DND-41 (cell line): Measurements from ENCODE around the gene RPA4.
"Not testable (repeated sequence)": the region's sequence is repeated elsewhere in the genome, so short reads cannot be mapped to it uniquely, and the experiment has no call there.

Experiments
- ATAC-seq: fragments of 200-7000 bp; cut with Tn5 transposase; 3 replicates; pipeline ENCODE4 v1.9.1; 2021; ENCODE audit warnings: low read depth; ENCODE audit not compliant: insufficient read depth
- DNase-seq: peaks from one replicate; pipeline ENCODE4 v3.0.0-alpha.2; 2020
- H2AFZ ChIP-seq: 2 replicates; pipeline ENCODE4 v1.6.0; 2012; ENCODE audit warnings: low read depth, low read length
- H3K27ac ChIP-seq: 2 replicates; pipeline ENCODE4 v1.5.1; 2012; ENCODE audit warnings: low read length, inconsistent platforms
- H3K27me3 ChIP-seq: fragments of 200-600 bp; sonication (generic); 2 replicates; pipeline ENCODE4 v1.6.0; 2012; ENCODE audit warnings: low read length, mild to moderate bottlenecking, inconsistent platforms; ENCODE audit not compliant: insufficient read depth, poor library complexity
- H3K36me3 ChIP-seq: 2 replicates; pipeline ENCODE4 v1.5.1; 2012; ENCODE audit warnings: low read length, inconsistent platforms; ENCODE audit not compliant: insufficient read depth
- H3K4me1 ChIP-seq: 2 replicates; pipeline ENCODE4 v1.5.1; 2012; ENCODE audit warnings: mild to moderate bottlenecking, low read length; ENCODE audit not compliant: insufficient read depth
- H3K4me2 ChIP-seq: 2 replicates; pipeline ENCODE4 v1.6.0; 2012; ENCODE audit warnings: mild to moderate bottlenecking, moderate library complexity, low read length, inconsistent platforms; ENCODE audit not compliant: insufficient read depth
- H3K4me3 ChIP-seq, 2 experiments: fragments of 200-600 bp in 1 of 2; shearing (Covaris generic) in 1 of 2; 2 replicates each; pipeline ENCODE4 v1.5.1; 2012 to 2016; ENCODE audit warnings: inconsistent platforms in 2 of 2, low read length in 2 of 2, mild to moderate bottlenecking in 2 of 2, low read depth in 1 of 2, moderate library complexity in 1 of 2
- H3K79me2 ChIP-seq: 2 replicates; pipeline ENCODE4 v1.6.0; 2012; ENCODE audit warnings: low read length, inconsistent platforms; ENCODE audit not compliant: insufficient read depth
- H3K9ac ChIP-seq: 2 replicates; pipeline ENCODE4 v1.6.0; 2012; ENCODE audit warnings: low read depth, mild to moderate bottlenecking, inconsistent platforms, low read length, moderate library complexity
- H3K9me3 ChIP-seq: 2 replicates; pipeline ENCODE4 v1.5.1; 2012; ENCODE audit warnings: low read length, moderate library complexity, mild to moderate bottlenecking, inconsistent platforms; ENCODE audit not compliant: insufficient read depth, severe bottlenecking
- H4K20me1 ChIP-seq: 2 replicates; pipeline ENCODE4 v1.6.0; 2012; ENCODE audit warnings: low read length; ENCODE audit not compliant: insufficient read depth
- EZH2 ChIP-seq: IDR thresholded peaks from 3 replicates; pipeline ENCODE4 v1.6.1; 2012; ENCODE audit warnings: borderline replicate concordance, low read depth, mild to moderate bottlenecking, moderate library complexity, low read length, inconsistent platforms; ENCODE audit not compliant: severe bottlenecking
- TF ChIP-seq, protein P1 (sequence below): IDR thresholded peaks from 2 replicates; pipeline ENCODE4 v1.5.1; 2012; ENCODE audit warnings: borderline replicate concordance, low read length, moderate library complexity, mild to moderate bottlenecking; ENCODE audit not compliant: poor library complexity, severe bottlenecking; ENCODE audit errors: extremely low read depth

The RPA4 gene

DNA sequence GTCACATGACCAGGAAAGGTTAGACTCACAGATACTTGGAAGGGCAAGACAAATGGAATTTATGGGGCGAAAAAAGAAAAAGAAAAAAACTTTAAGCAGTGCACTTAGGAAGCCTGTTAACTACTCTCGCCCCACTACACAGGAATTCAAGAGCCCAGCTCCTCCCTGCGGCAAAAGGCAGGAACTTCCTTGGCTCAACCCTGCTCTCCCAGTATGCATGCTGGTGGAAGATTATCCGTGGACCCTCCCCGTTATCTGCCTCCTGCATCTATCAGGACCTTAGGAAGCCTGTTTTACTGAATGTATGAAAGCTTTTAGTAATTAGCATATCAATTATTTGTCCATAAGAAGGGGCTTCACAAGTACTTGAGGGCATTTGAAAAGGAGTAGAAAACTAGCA lies 40.1 kb upstream of the RPA4 start:
- DNase-seq (no peak), ATAC-seq (no peak)
- H3K4me3 ChIP-seq = no peak overlapping the region
- H3K9me3 ChIP-seq = no peaks in the 10 kb centered on the region
- no peak overlapping the region for H3K4me2 ChIP-seq
- no peak for TF ChIP-seq EZH2
- TF ChIP-seq, protein P1, sequence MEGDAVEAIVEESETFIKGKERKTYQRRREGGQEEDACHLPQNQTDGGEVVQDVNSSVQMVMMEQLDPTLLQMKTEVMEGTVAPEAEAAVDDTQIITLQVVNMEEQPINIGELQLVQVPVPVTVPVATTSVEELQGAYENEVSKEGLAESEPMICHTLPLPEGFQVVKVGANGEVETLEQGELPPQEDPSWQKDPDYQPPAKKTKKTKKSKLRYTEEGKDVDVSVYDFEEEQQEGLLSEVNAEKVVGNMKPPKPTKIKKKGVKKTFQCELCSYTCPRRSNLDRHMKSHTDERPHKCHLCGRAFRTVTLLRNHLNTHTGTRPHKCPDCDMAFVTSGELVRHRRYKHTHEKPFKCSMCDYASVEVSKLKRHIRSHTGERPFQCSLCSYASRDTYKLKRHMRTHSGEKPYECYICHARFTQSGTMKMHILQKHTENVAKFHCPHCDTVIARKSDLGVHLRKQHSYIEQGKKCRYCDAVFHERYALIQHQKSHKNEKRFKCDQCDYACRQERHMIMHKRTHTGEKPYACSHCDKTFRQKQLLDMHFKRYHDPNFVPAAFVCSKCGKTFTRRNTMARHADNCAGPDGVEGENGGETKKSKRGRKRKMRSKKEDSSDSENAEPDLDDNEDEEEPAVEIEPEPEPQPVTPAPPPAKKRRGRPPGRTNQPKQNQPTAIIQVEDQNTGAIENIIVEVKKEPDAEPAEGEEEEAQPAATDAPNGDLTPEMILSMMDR = no peak
- H3K9ac ChIP-seq = no peak overlapping the region
- no peak overlapping the region for H3K27ac ChIP-seq
- no peaks in the 10 kb centered on the region for H3K4me1 ChIP-seq
- no peaks in the 10 kb centered on the region for H4K20me1 ChIP-seq
- no peaks in the 10 kb centered on the region for H3K79me2 ChIP-seq
- no peaks in the 10 kb centered on the region for H3K27me3 ChIP-seq
- H2AFZ ChIP-seq = no peak overlapping the region
- H3K36me3 ChIP-seq = no peaks in the 10 kb centered on the region

DNA sequence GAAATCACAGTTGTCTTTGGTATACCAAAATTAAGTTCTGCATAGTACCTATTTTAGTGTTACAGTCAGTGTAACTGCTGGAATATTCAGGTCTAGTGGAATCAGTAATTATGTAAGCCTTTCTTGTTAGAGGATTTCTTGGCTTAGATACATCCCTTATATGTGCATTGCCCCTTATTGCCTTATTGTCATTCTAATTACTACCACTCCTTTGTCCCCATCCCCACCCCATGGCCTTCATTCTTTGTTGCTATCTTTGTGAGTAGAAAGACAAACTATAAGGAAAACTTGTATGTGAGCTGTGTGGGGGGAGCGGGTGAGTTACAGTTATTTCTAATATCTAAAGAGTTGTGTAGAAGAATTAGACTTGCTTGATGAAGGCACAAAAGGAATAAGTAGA lies 36.9 kb upstream of the RPA4 start:
- Histone ChIP-seq H3K9ac (no peak overlapping the region), H3K4me3 (no peak overlapping the region), H3K27ac (no peak overlapping the region), H2AFZ (no peak overlapping the region), H3K4me2 (no peak overlapping the region), H3K4me1 (no peaks in the 10 kb centered on the region), H4K20me1 (no peaks in the 10 kb centered on the region), H3K9me3 (no peaks in the 10 kb centered on the region), H3K27me3 (no peaks in the 10 kb centered on the region), H3K36me3 (no peaks in the 10 kb centered on the region), H3K79me2 (no peaks in the 10 kb centered on the region)
- no peak for ATAC-seq
- no peak for DNase-seq
- no peak for TF ChIP-seq EZH2
- TF ChIP-seq, protein P1 = no peak

DNA sequence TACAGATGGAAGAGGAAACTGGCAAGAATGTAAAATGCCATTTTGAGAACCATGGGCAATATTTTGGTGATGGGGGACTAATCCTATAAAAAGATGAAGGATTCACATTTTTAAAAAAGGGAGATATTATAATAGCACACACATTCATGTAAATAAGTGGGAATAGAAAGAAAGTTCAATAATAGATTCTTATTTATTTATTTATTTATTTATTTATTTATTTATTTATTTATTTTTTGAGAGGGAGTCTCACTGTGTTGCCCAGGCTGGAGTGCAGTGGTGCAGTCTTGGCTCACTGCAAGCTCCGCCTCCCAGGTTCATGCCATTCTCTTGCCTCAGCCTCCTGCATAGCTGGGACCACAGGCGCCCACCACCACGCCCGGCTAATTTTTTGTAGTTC lies 24.3 kb upstream of the RPA4 start:
- H3K27ac ChIP-seq, H3K4me3 ChIP-seq, H3K79me2 ChIP-seq, DNase-seq, H3K4me1 ChIP-seq, ATAC-seq, H3K27me3 ChIP-seq, H2AFZ ChIP-seq, H4K20me1 ChIP-seq, H3K9ac ChIP-seq, H3K4me2 ChIP-seq, H3K9me3 ChIP-seq, H3K36me3 ChIP-seq: not testable (repeated sequence)

DNA sequence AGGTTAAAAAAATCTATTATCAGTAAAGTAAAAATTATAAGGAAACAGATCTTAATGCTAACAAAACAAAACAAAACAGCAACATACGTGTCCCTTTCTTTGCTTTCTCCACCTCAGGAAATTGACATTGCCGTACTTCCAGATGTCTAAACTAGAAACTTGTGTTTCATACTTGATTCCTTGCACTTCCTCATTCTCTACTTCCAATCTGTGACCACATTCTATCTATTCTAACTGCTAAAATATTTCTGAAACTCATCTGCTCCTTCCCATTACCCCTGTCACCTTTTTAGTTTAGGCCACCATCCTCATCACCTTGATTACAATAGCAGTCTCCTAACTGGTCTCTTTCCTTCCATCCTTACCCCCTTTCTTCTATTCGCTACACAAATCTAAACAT lies 22.5 kb upstream of the RPA4 start:
- no peak overlapping the region for H2AFZ ChIP-seq
- H4K20me1 ChIP-seq = no peaks in the 10 kb centered on the region
- no peaks in the 10 kb centered on the region for H3K27me3 ChIP-seq
- no peak overlapping the region for H3K4me2 ChIP-seq
- no peaks in the 10 kb centered on the region for H3K36me3 ChIP-seq
- no peak overlapping the region for H3K27ac ChIP-seq
- no peaks in the 10 kb centered on the region for H3K9me3 ChIP-seq
- TF ChIP-seq EZH2 = no peak
- TF ChIP-seq, protein P1 = no peak
- H3K79me2 ChIP-seq = no peaks in the 10 kb centered on the region
- ATAC-seq = no peak
- no peak overlapping the region for H3K4me3 ChIP-seq
- no peaks in the 10 kb centered on the region for H3K4me1 ChIP-seq
- DNase-seq = no peak
- H3K9ac ChIP-seq = no peak overlapping the region
